OCI-LY7 (cell line): Measurements from ENCODE around the gene ITGAV. TPM values are rescaled to one million over a fixed set of nuclear protein-coding genes. Genes with fewer than 3 reads are reported as not detected.

Experiments used
- BruUV-seq: library from RNA; stranded (reverse); fragments of 400-500 nt; replicated peaks from 2 replicates; lab custom pipeline; 2021; lab: Mats Ljungman, UMichigan
- CTCF ChIA-PET: fragments of 300-600 bp; sonication (Branson Sonifier 250); formaldehyde crosslinking; loops from one replicate; lab custom pipeline; 2022; ENCODE audit warnings: antibody characterized with exemption; ENCODE audit not compliant: unreplicated experiment; lab: Charles Lee
- POLR2A ChIA-PET: fragments of 300-600 bp; sonication (Branson Sonifier 250); formaldehyde crosslinking; loops from one replicate; lab custom pipeline; 2022; ENCODE audit warnings: antibody characterized with exemption; lab: Charles Lee
- DNase-seq: peaks from one replicate; pipeline ENCODE4 v3.0.0-alpha.2; 2015; ENCODE audit warnings: low spot score
- H2AFZ ChIP-seq: fragments of 200-600 bp; sonication (generic), shearing (Covaris generic); 2 replicates; pipeline ENCODE4 v1.6.1; 2014; ENCODE audit warnings: mild to moderate bottlenecking, antibody characterized with exemption, low read length, moderate library complexity
- H3K27ac ChIP-seq: fragments of 200-600 bp; sonication (generic); 2 replicates; pipeline ENCODE4 v1.5.1; 2014; ENCODE audit warnings: mixed run types, low read depth, mild to moderate bottlenecking, moderate library complexity, low read length, inconsistent platforms; ENCODE audit not compliant: poor library complexity, severe bottlenecking
- H3K36me3 ChIP-seq: fragments of 200-600 bp; sonication (generic); 2 replicates; pipeline ENCODE4 v1.6.1; 2014; ENCODE audit warnings: mild to moderate bottlenecking, antibody characterized with exemption, low read length, moderate library complexity, mixed read lengths; ENCODE audit not compliant: insufficient read depth
- H3K4me1 ChIP-seq: fragments of 200-600 bp; sonication (generic); 2 replicates; pipeline ENCODE4 v1.5.1; 2014; ENCODE audit warnings: mild to moderate bottlenecking, low read length; ENCODE audit not compliant: insufficient read depth, poor library complexity, severe bottlenecking
- H3K4me2 ChIP-seq: fragments of 200-600 bp; sonication (generic); 2 replicates; pipeline ENCODE4 v1.6.1; 2014; ENCODE audit warnings: mild to moderate bottlenecking, low read length
- H3K4me3 ChIP-seq: fragments of 200-600 bp; sonication (generic); 2 replicates; pipeline ENCODE4 v1.5.1; 2014; ENCODE audit warnings: mild to moderate bottlenecking, low read depth, low read length; ENCODE audit not compliant: poor library complexity, severe bottlenecking
- H3K79me2 ChIP-seq: fragments of 200-600 bp; sonication (generic); 2 replicates; pipeline ENCODE4 v1.6.1; 2016; ENCODE audit warnings: low read depth, mild to moderate bottlenecking, low read length, moderate library complexity, mixed read lengths; ENCODE audit not compliant: insufficient read depth
- H3K9me2 ChIP-seq: fragments of 200-600 bp; sonication (generic); 2 replicates; pipeline ENCODE4 v1.6.1; 2016; ENCODE audit warnings: mild to moderate bottlenecking, low read length, mixed read lengths; ENCODE audit not compliant: insufficient read depth
- H3K9me3 ChIP-seq: fragments of 200-600 bp; sonication (generic); 2 replicates; pipeline ENCODE4 v1.6.1; 2014; ENCODE audit warnings: mild to moderate bottlenecking, mixed run types, low read length, mixed read lengths
- H4K20me1 ChIP-seq: fragments of 200-600 bp; sonication (generic); 2 replicates; pipeline ENCODE4 v1.6.1; 2014; ENCODE audit warnings: mild to moderate bottlenecking, antibody characterized with exemption, low read length, moderate library complexity, mixed read lengths; ENCODE audit not compliant: insufficient read depth
- EZH2phosphoT487 ChIP-seq: fragments of 200-600 bp; sonication (generic); IDR thresholded peaks from 2 replicates; pipeline ENCODE4 v1.6.1; 2018; ENCODE audit warnings: low read depth, borderline replicate concordance, mild to moderate bottlenecking, mixed run types, antibody characterized with exemption, low read length, moderate library complexity, mixed read lengths
- intact Hi-C: fragments of 100-400 bp; cut with micrococcal nuclease; formaldehyde crosslinking; loops from one replicate; pipeline ENCODE4 v1.10.0; 2022; ENCODE audit not compliant: unreplicated experiment
- total RNA-seq, 2 experiments: library from RNA; depleted of rRNA in 1 of 2; stranded (reverse); fragments of >200 nt in 1 of 2; shearing (Covaris generic) in 1 of 2; gene quantifications; 2 replicates each; pipeline ENCODE4 v1.2.3, GENCODE V29; 2014 to 2022
- TF ChIP-seq, protein P1 (sequence below): fragments of 200-600 bp; sonication (generic); conservative IDR thresholded peaks from 2 replicates; pipeline ENCODE4 v1.5.1; 2014; ENCODE audit warnings: mild to moderate bottlenecking, antibody characterized with exemption, low read length, moderate library complexity, mixed read lengths

The ITGAV gene
- total RNA-seq, 2 experiments from 2014 or later, result 1.1 to 3.2 TPM

GRCh38 chr2:186724736-186725135 is 134.9 kb downstream of the ITGAV start:
- H3K4me1 ChIP-seq, result no peaks in the 10 kb centered on the region
- H3K79me2 ChIP-seq, result no peaks in the 10 kb centered on the region
- no peak overlapping the region for H3K4me3 ChIP-seq
- no peaks in the 10 kb centered on the region for H3K9me3 ChIP-seq
- H3K27ac ChIP-seq, result no peak overlapping the region
- no peak for DNase-seq
- ChIA-PET POLR2A (no interaction called here), CTCF (no interaction called here)
- H3K9me2 ChIP-seq, result no peaks in the 10 kb centered on the region
- intact Hi-C loops, result no loop called here
- no peaks in the 10 kb centered on the region for H4K20me1 ChIP-seq
- no peak overlapping the region for H3K4me2 ChIP-seq
- no peak for TF ChIP-seq EZH2phosphoT487
- TF ChIP-seq, protein P1, sequence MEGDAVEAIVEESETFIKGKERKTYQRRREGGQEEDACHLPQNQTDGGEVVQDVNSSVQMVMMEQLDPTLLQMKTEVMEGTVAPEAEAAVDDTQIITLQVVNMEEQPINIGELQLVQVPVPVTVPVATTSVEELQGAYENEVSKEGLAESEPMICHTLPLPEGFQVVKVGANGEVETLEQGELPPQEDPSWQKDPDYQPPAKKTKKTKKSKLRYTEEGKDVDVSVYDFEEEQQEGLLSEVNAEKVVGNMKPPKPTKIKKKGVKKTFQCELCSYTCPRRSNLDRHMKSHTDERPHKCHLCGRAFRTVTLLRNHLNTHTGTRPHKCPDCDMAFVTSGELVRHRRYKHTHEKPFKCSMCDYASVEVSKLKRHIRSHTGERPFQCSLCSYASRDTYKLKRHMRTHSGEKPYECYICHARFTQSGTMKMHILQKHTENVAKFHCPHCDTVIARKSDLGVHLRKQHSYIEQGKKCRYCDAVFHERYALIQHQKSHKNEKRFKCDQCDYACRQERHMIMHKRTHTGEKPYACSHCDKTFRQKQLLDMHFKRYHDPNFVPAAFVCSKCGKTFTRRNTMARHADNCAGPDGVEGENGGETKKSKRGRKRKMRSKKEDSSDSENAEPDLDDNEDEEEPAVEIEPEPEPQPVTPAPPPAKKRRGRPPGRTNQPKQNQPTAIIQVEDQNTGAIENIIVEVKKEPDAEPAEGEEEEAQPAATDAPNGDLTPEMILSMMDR, result no peak
- no peaks in the 10 kb centered on the region for H3K36me3 ChIP-seq
- no peak overlapping the region for H2AFZ ChIP-seq
- BruUV-seq, result no TSS peak

GRCh38 chr2:186725783-186726182 is 135.9 kb downstream of the ITGAV start:
- no peak overlapping the region for H3K27ac ChIP-seq
- no peak overlapping the region for H2AFZ ChIP-seq
- no peak for DNase-seq
- H3K36me3 ChIP-seq, result no peaks in the 10 kb centered on the region
- no peaks in the 10 kb centered on the region for H4K20me1 ChIP-seq
- BruUV-seq, result no TSS peak
- no peaks in the 10 kb centered on the region for H3K9me2 ChIP-seq
- intact Hi-C loops, result no loop called here
- no peak overlapping the region for H3K4me3 ChIP-seq
- no peaks in the 10 kb centered on the region for H3K4me1 ChIP-seq
- H3K9me3 ChIP-seq, result no peaks in the 10 kb centered on the region
- CTCF ChIA-PET, result no interaction called here
- POLR2A ChIA-PET, result interaction anchor here (0.7 kb wide), 1 partner anchor 266 kb away, joined by 3 read pairs; no protein-coding TSS in a partner anchor
- H3K4me2 ChIP-seq, result no peak overlapping the region
- no peak for TF ChIP-seq EZH2phosphoT487
- TF ChIP-seq, protein P1, result no peak
- H3K79me2 ChIP-seq, result no peaks in the 10 kb centered on the region

- H3K4me1 ChIP-seq, result no peaks in the 10 kb centered on the region
- H3K4me2 ChIP-seq, result no peak overlapping the region
- no peaks in the 10 kb centered on the region for H3K79me2 ChIP-seq
- no peaks in the 10 kb centered on the region for H3K9me3 ChIP-seq
- no peaks in the 10 kb centered on the region for H4K20me1 ChIP-seq
- ChIA-PET POLR2A (no interaction called here), CTCF (no interaction called here)
- no peak overlapping the region for H3K27ac ChIP-seq
- no peak overlapping the region for H2AFZ ChIP-seq
- no peak overlapping the region for H3K4me3 ChIP-seq
- H3K36me3 ChIP-seq, result no peaks in the 10 kb centered on the region
- TF ChIP-seq, protein P1, result no peak
- no peak for TF ChIP-seq EZH2phosphoT487
- intact Hi-C loops, result no loop called here
- DNase-seq, result no peak
- BruUV-seq, result no TSS peak
- H3K9me2 ChIP-seq, result no peaks in the 10 kb centered on the region
Observed at GRCh38 chr2:186726938-186727337, 137.1 kb downstream of the ITGAV start.
